ENCODE data around the gene USP3. TPM values are rescaled to one million over a fixed set of nuclear protein-coding genes. Genes with fewer than 3 reads are reported as not detected.

The USP3 gene
- total and polyA plus RNA-seq, 2 of the 13 experiments (the other 11 are each of a cell fraction or from before 2014, with no cell fraction given): 14.3 to 61.2 TPM

DNA sequence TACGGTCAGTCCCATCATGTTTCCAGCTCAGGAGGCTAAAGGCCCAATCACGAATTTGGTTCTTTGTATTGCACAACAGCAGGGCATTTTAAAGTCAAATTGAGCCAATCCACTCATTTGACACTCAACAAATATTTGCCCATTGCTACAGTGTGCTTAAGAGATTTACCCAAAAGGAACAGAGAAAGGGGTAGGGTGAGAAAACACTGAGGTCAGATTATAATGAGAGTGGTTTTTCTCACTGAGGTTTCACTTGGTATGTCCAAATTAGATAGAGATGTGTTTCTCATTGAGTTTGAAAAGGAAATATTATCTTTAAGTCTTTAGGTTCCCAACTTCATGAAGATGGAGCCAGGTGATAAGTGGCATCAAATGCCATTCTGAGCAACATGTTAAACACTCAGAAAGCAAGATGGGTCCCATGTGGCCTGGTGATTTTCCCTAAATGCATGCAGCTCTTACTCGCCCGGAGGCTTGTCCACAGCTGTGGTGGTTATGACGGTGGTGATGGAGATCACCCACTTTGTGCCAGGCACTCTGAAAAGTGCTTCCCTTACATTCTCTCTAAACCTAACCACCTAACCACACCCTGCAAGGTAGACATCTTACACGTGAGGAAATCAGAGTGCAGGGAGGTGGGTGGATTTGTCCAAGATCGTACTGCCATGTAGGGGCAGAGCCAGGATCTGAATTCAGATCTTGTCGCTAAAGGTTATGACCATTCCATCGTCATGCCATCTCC, 31.2 kb upstream of the USP3 start (continued):
- TF ChIP-seq ZNF749 (CRISPR knock-in tag; IDR thresholded peaks at IDR 0.05; ENCODE audit: borderline replicate concordance) (no peak), ZFP41 (CRISPR knock-in tag; IDR thresholded peaks at IDR 0.05; ENCODE audit: borderline replicate concordance) (no peak), ZFY (CRISPR knock-in tag; IDR thresholded peaks at IDR 0.05) (no peak), BRCA1 (CRISPR knock-in tag; IDR thresholded peaks at IDR 0.05) (no peak), ZNF556 (CRISPR knock-in tag; IDR thresholded peaks at IDR 0.05; ENCODE audit: borderline replicate concordance) (no peak), ZNF232 (CRISPR knock-in tag; IDR thresholded peaks at IDR 0.05; ENCODE audit: borderline replicate concordance) (peak; percentile 38; the same call in 1 of the 2 replicates), ATRX (CRISPR knock-in tag; IDR thresholded peaks at IDR 0.05; ENCODE audit: borderline replicate concordance) (no peak), SRF (IDR thresholded peaks at IDR 0.05; ENCODE audit: low read depth, low read length) (no peak), MED13 (CRISPR knock-in tag; IDR thresholded peaks at IDR 0.05) (0 out of 2 replicates have a peak, but pooled peaks have one; percentile 73), U2AF1 (optimal IDR thresholded peaks at IDR 0.05; ENCODE audit: low read depth, low read length) (no peak), ZNF7 (CRISPR knock-in tag; IDR thresholded peaks at IDR 0.05) (no peak), ARHGAP35 (CRISPR knock-in tag; IDR thresholded peaks at IDR 0.05; ENCODE audit: borderline replicate concordance) (no peak), BORCS8-MEF2B (CRISPR knock-in tag; IDR thresholded peaks at IDR 0.05) (0 out of 2 replicates have a peak, but pooled peaks have one; percentile 34), MEIS1 (CRISPR knock-in tag; IDR thresholded peaks at IDR 0.05; ENCODE audit: borderline replicate concordance) (no peak), KDM4B (CRISPR knock-in tag; IDR thresholded peaks at IDR 0.05) (0 out of 2 replicates have a peak, but pooled peaks have one; percentile 43), RXRA (CRISPR knock-in tag; IDR thresholded peaks at IDR 0.05) (no peak; the same call in 1 of the 2 replicates), ZNF382 (CRISPR knock-in tag; IDR thresholded peaks at IDR 0.05; ENCODE audit: borderline replicate concordance) (no peak)
- TF ChIP-seq, protein P1, sequence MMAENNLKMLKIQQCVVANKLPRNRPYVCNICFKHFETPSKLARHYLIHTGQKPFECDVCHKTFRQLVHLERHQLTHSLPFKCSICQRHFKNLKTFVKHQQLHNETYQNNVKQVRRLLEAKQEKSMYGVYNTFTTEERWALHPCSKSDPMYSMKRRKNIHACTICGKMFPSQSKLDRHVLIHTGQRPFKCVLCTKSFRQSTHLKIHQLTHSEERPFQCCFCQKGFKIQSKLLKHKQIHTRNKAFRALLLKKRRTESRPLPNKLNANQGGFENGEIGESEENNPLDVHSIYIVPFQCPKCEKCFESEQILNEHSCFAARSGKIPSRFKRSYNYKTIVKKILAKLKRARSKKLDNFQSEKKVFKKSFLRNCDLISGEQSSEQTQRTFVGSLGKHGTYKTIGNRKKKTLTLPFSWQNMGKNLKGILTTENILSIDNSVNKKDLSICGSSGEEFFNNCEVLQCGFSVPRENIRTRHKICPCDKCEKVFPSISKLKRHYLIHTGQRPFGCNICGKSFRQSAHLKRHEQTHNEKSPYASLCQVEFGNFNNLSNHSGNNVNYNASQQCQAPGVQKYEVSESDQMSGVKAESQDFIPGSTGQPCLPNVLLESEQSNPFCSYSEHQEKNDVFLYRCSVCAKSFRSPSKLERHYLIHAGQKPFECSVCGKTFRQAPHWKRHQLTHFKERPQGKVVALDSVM (CRISPR knock-in tag; IDR thresholded peaks at IDR 0.05): no peak
- TF ChIP-seq, protein P2, sequence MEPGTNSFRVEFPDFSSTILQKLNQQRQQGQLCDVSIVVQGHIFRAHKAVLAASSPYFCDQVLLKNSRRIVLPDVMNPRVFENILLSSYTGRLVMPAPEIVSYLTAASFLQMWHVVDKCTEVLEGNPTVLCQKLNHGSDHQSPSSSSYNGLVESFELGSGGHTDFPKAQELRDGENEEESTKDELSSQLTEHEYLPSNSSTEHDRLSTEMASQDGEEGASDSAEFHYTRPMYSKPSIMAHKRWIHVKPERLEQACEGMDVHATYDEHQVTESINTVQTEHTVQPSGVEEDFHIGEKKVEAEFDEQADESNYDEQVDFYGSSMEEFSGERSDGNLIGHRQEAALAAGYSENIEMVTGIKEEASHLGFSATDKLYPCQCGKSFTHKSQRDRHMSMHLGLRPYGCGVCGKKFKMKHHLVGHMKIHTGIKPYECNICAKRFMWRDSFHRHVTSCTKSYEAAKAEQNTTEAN (CRISPR knock-in tag; conservative IDR thresholded peaks at IDR 0.05): no peak
- TF ChIP-seq, protein P3, sequence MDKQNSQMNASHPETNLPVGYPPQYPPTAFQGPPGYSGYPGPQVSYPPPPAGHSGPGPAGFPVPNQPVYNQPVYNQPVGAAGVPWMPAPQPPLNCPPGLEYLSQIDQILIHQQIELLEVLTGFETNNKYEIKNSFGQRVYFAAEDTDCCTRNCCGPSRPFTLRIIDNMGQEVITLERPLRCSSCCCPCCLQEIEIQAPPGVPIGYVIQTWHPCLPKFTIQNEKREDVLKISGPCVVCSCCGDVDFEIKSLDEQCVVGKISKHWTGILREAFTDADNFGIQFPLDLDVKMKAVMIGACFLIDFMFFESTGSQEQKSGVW (CRISPR knock-in tag; IDR thresholded peaks at IDR 0.05; ENCODE audit: borderline replicate concordance): no peak
- TF ChIP-seq, protein P4, sequence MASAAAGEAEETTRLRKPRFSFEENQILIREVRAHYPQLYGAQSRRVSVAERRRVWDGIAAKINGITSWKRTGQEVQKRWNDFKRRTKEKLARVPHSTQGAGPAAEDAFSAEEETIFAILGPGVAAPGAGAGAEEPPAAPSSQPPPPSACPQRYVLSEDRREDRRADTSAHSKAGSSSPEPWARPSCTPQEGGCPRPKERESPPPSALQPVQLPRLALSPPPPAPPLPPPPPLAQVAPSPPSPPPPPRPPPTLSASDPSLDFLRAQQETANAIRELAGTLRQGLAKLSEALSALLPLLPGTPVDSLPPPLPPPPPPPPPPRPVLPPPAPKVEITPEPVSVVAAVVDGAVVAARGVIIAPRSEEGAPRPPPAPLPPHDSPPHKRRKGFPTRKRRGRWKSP (CRISPR knock-in tag; IDR thresholded peaks at IDR 0.05): no peak
- TF ChIP-seq, protein P5, sequence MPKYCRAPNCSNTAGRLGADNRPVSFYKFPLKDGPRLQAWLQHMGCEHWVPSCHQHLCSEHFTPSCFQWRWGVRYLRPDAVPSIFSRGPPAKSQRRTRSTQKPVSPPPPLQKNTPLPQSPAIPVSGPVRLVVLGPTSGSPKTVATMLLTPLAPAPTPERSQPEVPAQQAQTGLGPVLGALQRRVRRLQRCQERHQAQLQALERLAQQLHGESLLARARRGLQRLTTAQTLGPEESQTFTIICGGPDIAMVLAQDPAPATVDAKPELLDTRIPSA (CRISPR knock-in tag; IDR thresholded peaks at IDR 0.05; ENCODE audit: borderline replicate concordance): no peak
- TF ChIP-seq, protein P6, sequence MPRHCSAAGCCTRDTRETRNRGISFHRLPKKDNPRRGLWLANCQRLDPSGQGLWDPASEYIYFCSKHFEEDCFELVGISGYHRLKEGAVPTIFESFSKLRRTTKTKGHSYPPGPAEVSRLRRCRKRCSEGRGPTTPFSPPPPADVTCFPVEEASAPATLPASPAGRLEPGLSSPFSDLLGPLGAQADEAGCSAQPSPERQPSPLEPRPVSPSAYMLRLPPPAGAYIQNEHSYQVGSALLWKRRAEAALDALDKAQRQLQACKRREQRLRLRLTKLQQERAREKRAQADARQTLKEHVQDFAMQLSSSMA (CRISPR knock-in tag; IDR thresholded peaks at IDR 0.05): no peak

All from HepG2 (cell line).